ENCODE measurements around the gene SHTN1. TPM values are rescaled to one million over a fixed set of nuclear protein-coding genes. Genes with fewer than 3 reads are reported as not detected.

SHTN1 gene
- total RNA-seq, 3 donors from 2014 or later (not counting 1 experiment from before 2014, with no cell fraction given), result 0.88 to 1.4 (median 1.1) TPM

GRCh38 chr10:116970050-116970449 lies 34.9 kb downstream of the SHTN1 start:
- TF ChIP-seq, protein P1, sequence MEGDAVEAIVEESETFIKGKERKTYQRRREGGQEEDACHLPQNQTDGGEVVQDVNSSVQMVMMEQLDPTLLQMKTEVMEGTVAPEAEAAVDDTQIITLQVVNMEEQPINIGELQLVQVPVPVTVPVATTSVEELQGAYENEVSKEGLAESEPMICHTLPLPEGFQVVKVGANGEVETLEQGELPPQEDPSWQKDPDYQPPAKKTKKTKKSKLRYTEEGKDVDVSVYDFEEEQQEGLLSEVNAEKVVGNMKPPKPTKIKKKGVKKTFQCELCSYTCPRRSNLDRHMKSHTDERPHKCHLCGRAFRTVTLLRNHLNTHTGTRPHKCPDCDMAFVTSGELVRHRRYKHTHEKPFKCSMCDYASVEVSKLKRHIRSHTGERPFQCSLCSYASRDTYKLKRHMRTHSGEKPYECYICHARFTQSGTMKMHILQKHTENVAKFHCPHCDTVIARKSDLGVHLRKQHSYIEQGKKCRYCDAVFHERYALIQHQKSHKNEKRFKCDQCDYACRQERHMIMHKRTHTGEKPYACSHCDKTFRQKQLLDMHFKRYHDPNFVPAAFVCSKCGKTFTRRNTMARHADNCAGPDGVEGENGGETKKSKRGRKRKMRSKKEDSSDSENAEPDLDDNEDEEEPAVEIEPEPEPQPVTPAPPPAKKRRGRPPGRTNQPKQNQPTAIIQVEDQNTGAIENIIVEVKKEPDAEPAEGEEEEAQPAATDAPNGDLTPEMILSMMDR (IDR thresholded peaks at IDR 0.05), result no peak
- intact Hi-C loops (cut with micrococcal nuclease), result no loop called here
- H3K27me3 ChIP-seq (ENCODE audit: control insufficient read depth, insufficient read depth, low read length), result no peaks in the 10 kb centered on the region
- 94% methylated on average over 5 of the region's 5 CpGs for WGBS (ENCODE audit: insufficient coverage)
- no peaks in the 10 kb centered on the region for H3K9me3 ChIP-seq (ENCODE audit: control insufficient read depth, insufficient read depth, low read length)
- no peaks in the 10 kb centered on the region for H3K9me3 Mint-ChIP-seq
- DNase-seq (no peak), ATAC-seq (no peak)
- no peak overlapping the region for H3K4me3 ChIP-seq (ENCODE audit: low read length)
- no peaks in the 10 kb centered on the region for H3K36me3 ChIP-seq (ENCODE audit: control insufficient read depth, insufficient read depth, low read length)
- H3K27me3 Mint-ChIP-seq (ENCODE audit: low read depth in 2 of 2), result no peaks in the 10 kb centered on the region
- H3K36me3 Mint-ChIP-seq, result no peaks in the 10 kb centered on the region
- H3K4me3 Mint-ChIP-seq, result no peak overlapping the region
- no peaks in the 10 kb centered on the region for H3K4me1 Mint-ChIP-seq
- no peaks in the 10 kb centered on the region for H3K4me1 ChIP-seq (ENCODE audit: control insufficient read depth, insufficient read depth, low read length)
- no peak overlapping the region for H3K27ac ChIP-seq (ENCODE audit: low read length)
- H3K27ac Mint-ChIP-seq, result no peak overlapping the region

DNA sequence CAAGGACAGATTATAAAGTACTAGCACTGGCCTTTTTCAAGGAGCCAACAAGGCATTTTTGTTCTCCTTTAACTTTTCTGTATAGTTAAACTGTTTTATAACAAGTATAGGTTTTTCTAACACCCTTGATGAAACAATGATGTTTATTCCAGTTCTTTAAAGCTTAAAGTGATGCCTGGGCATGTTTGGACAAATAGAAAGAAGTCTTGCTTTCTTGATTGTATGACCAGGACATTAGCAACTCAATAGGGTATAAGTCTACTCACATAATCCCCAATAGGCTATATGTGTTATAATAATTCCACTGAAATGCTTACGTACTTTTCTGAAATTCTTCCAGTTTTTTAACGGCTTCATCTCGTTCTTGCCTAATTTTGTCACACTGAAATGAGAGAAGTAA lies 36.7 kb downstream of the SHTN1 start:
- Histone ChIP-seq H3K36me3 (ENCODE audit: control insufficient read depth, insufficient read depth, low read length) (no peaks in the 10 kb centered on the region), H3K27me3 (ENCODE audit: control insufficient read depth, insufficient read depth, low read length) (no peaks in the 10 kb centered on the region), H3K4me3 (ENCODE audit: low read length) (no peak overlapping the region), H3K27ac (ENCODE audit: low read length) (no peak overlapping the region), H3K4me1 (ENCODE audit: control insufficient read depth, insufficient read depth, low read length) (no peaks in the 10 kb centered on the region), H3K9me3 (ENCODE audit: control insufficient read depth, insufficient read depth, low read length) (no peaks in the 10 kb centered on the region)
- TF ChIP-seq, protein P1 (IDR thresholded peaks at IDR 0.05), result no peak
- Mint-ChIP-seq H3K9me3 (no peaks in the 10 kb centered on the region), H3K27ac (no peak overlapping the region), H3K36me3 (no peaks in the 10 kb centered on the region), H3K27me3 (ENCODE audit: low read depth in 2 of 2) (no peaks in the 10 kb centered on the region), H3K4me3 (no peak overlapping the region), H3K4me1 (no peaks in the 10 kb centered on the region)
- intact Hi-C loops (cut with micrococcal nuclease), result no loop called here
- DNase-seq (no peak), ATAC-seq (no peak)
- 96% methylated on average over 3 of the region's 3 CpGs for WGBS (ENCODE audit: insufficient coverage)

DNA sequence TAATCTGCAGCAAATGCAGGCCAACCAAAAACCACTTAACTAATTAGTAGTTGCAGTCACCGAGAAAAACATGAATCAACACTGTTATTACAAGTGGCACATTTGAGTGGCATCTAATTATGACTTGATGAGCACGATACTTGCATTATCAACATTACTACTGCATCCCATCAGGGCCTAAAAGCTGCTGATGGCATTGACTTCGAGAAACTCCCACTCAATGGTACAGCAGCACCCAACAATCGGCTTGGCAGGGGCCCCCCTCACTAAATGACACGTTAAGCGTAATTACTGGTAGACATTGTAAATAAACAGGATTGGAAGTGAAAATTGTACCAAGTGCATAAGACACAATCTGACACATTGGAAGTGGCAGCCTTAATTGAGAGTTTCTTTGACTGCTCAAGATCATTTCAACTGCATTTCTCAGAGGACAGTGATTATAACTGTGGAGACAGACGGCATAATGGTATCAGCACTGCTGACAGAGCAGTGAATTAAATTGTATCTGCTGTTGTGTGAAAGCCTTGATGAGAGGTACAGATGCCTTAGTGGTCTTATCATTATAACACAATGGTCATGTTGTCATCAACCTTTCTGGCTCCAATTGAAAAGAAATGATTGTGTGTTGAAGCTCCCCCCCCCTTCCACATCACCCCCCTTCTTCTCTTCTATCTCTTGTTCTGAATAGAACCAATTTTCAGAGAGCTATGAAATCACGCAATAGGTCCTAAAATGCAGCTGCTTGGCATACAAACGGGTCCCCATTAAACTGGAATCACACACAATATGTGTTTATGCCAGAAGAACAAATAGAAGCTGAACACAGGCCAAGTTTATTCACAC lies 43.4 kb downstream of the SHTN1 start:
- Histone ChIP-seq H3K27me3 (ENCODE audit: control insufficient read depth, insufficient read depth, low read length) (no peaks in the 10 kb centered on the region), H3K9me3 (ENCODE audit: control insufficient read depth, insufficient read depth, low read length) (no peaks in the 10 kb centered on the region), H3K27ac (ENCODE audit: low read length) (no peak overlapping the region), H3K4me3 (ENCODE audit: low read length) (no peak overlapping the region), H3K36me3 (ENCODE audit: control insufficient read depth, insufficient read depth, low read length) (no peaks in the 10 kb centered on the region), H3K4me1 (ENCODE audit: control insufficient read depth, insufficient read depth, low read length) (no peaks in the 10 kb centered on the region)
- TF ChIP-seq, protein P1 (IDR thresholded peaks at IDR 0.05), result no peak
- no peaks in the 10 kb centered on the region for H3K27me3 Mint-ChIP-seq (ENCODE audit: low read depth in 2 of 2)
- intact Hi-C loops (cut with micrococcal nuclease), result no loop called here
- H3K4me1 Mint-ChIP-seq, result no peaks in the 10 kb centered on the region
- H3K9me3 Mint-ChIP-seq, result no peaks in the 10 kb centered on the region
- H3K4me3 Mint-ChIP-seq, result no peak overlapping the region
- ATAC-seq (no peak), DNase-seq (no peak)
- H3K36me3 Mint-ChIP-seq, result no peaks in the 10 kb centered on the region
- H3K27ac Mint-ChIP-seq, result no peak overlapping the region
- 86% methylated on average over 9 of the region's 9 CpGs for WGBS (ENCODE audit: insufficient coverage)

Measured in natural killer cell (primary cell).